HG03342 (cell line): ENCODE measurements around the gene CR1L.
A peak's percentile ranks its signal among the peaks of the same experiment; 100 is the strongest.
"Not testable (repeated sequence)": the region's sequence is repeated elsewhere in the genome, so short reads cannot be mapped to it uniquely, and the experiment has no call there.

Experiments
- ATAC-seq: cut with Tn5 transposase; IDR thresholded peaks from one replicate; pipeline ENCODE4 v1.9.1; 2021; ENCODE audit warnings: mild to moderate bottlenecking, moderate library complexity; ENCODE audit not compliant: unreplicated experiment

CR1L gene

DNA sequence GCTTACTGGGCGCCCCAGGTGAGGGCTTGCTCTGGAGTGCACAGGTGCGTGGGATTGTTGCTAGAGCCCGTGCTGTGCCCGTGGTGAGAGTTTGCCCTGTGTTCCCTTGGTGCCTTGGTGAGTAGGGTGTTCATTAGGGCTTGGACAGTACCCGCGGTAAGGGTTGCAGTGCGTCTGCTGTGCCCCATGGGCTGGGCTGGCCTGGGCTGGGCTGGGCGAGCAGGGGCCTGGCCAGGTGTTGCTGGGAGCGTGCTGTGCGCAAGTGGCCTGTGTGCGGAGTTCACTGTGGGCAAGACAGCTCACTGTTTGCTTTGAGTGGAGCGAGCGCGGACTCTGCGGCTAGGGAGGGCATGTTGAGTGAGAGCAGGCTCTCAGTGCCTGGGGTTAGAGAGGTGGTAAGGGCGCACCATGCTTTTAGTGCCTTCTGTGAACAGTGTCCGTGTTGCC is 725 bp downstream of the CR1L start:
- no peak for ATAC-seq

GRCh38 chr1:207646171-207646570 is 1.2 kb downstream of the CR1L start:
- ATAC-seq, result no peak

GRCh38 chr1:207646944-207647579 is 2.1 kb downstream of the CR1L start:
- no peak for ATAC-seq

DNA sequence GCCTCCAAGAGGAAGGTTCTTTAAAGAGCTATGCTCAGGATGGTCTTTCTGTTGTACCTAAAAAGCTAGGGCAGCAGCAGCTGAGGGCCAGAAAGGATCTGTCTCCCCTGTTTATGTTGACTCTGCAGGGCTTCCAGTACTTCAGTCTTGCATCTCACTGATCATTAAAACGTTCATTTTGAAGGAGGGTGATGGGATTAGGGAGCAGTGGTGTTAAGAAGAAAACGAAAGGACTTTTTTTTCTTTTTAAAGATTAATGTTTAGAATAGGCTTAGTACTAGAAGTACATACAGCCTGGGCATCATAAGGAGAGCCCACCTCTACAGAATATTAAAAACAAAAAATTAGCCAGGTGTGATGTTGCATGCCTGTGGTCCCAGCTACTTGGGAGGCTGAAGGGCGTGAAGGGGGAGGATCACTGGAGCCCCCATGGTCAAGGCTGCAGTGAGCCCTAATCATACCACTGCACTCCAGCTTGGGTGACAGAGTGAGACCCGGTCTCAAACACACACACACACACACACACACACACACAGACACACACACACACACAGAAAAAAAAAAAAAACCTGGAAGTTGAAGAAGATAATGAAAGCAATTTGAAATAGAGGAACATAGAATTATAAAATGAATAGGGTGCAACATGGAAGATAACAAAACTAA is 2.9 kb downstream of the CR1L start:
- ATAC-seq, result no peak

- no peak for ATAC-seq
Observed at GRCh38 chr1:207648334-207649209, 3.6 kb downstream of the CR1L start.

- ATAC-seq, result no peak
Observed at GRCh38 chr1:207649210-207649753, 4.3 kb downstream of the CR1L start.

- no peak for ATAC-seq
Observed at GRCh38 chr1:207649865-207650580, 5.1 kb downstream of the CR1L start.

- ATAC-seq, result no peak
Observed at GRCh38 chr1:207651583-207651982, 6.7 kb downstream of the CR1L start.

DNA sequence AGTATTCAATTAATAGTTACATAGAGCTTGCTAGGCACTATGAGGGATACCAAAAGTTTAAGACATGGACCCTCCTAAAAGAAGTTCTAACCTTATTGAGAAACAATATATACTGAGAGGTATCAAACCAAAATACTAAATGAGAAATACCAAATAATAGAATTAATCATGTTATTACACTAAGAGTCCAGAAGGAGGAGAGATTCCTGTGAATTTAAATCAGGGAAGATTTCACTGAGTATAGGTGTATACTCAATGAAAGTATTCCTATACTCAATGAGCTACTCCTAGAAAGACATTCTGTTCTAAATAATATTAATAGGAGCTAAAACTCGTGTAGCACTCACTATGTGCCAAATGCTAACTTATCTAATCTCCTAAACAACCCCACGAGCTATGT is 9.4 kb downstream of the CR1L start:
- no peak for ATAC-seq

DNA sequence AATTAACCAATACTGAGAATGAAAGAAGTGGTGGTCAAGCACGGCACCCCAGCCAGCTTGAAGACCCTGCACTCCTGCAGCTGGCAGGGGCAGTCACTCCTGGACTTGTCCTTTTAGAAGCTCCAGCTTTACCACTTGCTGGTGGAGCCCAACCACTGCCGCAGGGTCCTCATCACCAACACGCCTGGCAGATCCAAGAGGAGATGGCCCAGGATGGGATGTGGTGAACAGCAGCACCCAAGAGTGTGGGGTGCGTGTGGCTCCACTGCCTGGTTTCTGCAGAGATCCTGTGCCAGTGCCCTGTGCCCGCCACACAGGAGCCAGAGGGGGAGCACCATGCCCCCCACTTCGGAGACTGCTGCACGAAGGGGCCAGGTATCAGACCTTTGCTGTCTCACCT is 13.5 kb downstream of the CR1L start:
- ATAC-seq, result no peak

DNA sequence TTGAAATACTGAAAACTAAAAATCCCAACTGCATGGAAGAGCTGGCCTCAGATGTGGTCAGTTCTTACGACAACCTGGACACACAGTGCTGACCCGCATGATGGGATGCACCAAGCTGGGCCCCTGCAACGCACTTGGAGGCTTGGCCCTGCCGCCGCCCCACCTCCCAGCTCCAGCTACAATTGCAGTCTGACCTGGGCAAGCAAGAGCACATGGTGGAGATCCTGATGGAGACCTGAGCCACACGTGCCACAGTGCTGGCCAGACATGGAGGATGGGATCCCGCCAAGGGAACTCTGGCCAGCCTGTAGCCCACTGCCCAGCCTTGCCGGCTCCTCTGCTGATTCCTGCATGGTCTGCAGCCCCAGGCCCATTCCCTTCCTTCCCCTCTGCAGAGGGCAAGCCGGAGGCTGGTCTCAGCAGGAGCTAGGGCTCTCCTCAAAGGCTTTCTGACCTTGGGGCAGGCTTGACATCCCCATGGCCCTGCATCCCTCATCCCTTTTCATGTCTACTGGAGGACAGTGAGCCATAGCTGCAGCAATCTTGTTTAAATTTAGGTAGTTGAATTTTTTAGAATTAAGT is 14.1 kb downstream of the CR1L start:
- ATAC-seq, result no peak

- ATAC-seq, result no peak
Observed at GRCh38 chr1:207659545-207660153, 14.7 kb downstream of the CR1L start.

GRCh38 chr1:207661420-207661819 is 16.5 kb downstream of the CR1L start:
- not testable (repeated sequence) for ATAC-seq

- ATAC-seq, result no peak
Observed at GRCh38 chr1:207666342-207666741, 21.4 kb downstream of the CR1L start.

DNA sequence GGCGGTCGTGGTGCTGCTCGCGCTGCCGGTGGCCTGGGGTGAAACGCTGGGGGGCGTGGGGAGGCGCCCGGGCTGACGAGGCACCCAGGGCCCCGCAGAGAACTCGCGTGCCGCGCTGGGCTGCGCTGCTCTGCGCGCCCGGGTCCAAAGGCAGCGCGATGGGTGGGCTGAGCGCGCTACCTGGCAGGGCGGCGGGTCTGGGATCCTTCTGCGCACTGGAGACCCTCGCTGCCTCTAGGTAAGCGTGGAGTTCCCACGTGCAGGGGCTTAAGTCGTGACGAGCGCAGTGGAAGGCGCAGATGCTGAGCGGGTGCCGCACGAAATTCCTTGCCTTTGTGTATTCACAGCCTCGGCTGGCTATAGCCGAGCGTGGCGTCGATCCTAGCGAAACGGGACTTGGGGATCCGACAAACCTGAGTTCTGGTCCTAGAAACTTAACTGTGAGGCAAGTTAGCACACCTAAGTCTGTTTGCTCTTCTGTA is 24.6 kb downstream of the CR1L start:
- no peak for ATAC-seq

GRCh38 chr1:207670192-207670591 is 25.3 kb downstream of the CR1L start:
- ATAC-seq, result peak; percentile 57

- no peak for ATAC-seq
Observed at GRCh38 chr1:207670997-207671396, 26.1 kb downstream of the CR1L start.

GRCh38 chr1:207672522-207673130 is 27.7 kb downstream of the CR1L start:
- ATAC-seq, result no peak

GRCh38 chr1:207673399-207673798 is 28.5 kb downstream of the CR1L start:
- ATAC-seq, result no peak
